Measurements from ENCODE around the gene CGB8.
"Not testable (repeated sequence)": the region's sequence is repeated elsewhere in the genome, so short reads cannot be mapped to it uniquely, and the experiment has no call there.

Gene CGB8

DNA sequence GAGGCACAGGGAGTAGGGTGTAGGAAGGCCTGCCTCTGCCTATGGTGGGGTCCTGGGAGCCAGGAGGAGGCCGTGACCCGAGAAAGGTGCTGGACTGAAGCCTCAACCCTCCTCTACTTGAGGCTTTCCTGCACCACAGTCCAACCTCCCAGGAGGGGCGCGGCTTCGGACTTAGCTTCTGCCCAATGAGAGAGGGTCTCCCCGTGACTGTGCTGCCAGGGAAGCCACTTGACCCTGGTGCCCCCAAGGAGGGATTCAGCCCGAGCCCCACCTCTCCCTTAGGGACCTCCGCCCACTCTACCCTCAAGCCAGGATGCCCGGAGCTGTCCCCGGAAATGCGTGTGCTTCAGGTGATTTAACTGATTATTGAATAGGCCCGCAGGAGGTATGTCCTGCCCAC lies at the start of gene CGB8:
TSS of gene CGB8 (minus strand) at position 101 of the 400 bp plus-strand sequence. CDS start 372 bp downstream, outside the sequence.
- not testable (repeated sequence) for ATAC-seq

GRCh38 chr19:49097453-49098288 lies 48.8 kb upstream of the CGB8 start:
- Mint-ChIP-seq H3K27me3 (no peaks in the 10 kb centered on the region), H3K9me3 (no peaks in the 10 kb centered on the region), H3K4me3 (no peak overlapping the region), H3K4me1 (peaks cover 8% of the 10 kb centered on the region), H3K27ac (peak overlapping the region in 1 of 2 donors; percentile 48)
- ATAC-seq: peak; percentile 91
- DNase-seq: peak; percentile 77 to 79

More for the DNA sequence above, at the start of gene CGB8:
- H3K27me3 Mint-ChIP-seq, H3K27ac Mint-ChIP-seq, DNase-seq, H3K4me1 Mint-ChIP-seq, H3K9me3 Mint-ChIP-seq, H3K4me3 Mint-ChIP-seq: not testable (repeated sequence)

DNA sequence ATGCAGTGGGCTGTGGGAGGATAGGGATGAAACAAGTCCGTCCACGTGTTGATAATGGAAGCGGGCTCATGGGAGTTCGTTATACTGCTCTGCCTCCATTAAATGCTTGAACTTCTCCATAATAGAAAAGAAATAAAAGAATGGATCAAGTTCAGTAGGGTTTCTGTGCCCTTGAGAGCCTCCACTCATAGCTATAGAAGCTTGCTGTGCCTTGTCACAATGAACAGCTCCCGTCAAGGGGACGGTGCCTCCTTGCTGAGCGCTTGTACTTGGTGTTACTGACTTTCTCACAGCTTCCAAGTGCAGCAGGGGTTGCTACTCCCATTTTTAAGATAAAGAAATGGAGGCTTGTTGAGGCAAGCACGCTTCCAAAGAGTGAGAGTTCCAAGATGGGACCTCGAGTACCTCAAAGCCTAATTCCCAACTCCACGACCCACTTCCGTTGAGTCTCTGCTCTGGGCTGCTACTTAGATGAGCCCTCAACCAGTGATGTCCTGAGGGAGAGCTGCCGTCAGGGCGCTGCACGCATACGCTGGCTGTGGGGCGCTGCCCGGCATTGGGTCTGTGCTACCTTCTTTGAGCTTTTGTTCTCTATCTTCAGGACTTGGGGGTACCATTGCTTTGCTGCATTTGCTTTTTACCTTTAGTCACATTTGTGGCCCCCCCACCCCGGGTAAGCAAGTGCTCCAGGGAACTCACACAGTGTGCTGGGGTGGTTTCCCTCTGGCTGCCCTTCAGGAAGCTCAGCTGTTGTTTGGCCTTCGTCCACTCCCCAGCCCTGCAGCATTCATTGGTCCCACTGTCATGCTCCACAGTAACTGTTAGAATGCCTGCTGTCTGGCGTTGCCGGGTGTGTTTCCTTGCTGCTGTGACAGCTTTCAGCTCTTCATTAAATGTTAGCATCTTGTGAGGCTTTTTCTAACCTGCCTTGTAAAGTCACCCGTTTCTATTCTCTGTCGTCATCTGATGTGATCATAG lies 45.9 kb upstream of the CGB8 start:
- H3K4me3 Mint-ChIP-seq: no peak overlapping the region
- H3K4me1 Mint-ChIP-seq: peaks cover 30% of the 10 kb centered on the region
- H3K9me3 Mint-ChIP-seq: no peaks in the 10 kb centered on the region
- peak overlapping the region in 1 of 2 donors; percentile 76 for H3K27ac Mint-ChIP-seq
- no peak for DNase-seq
- ATAC-seq: no peak
- H3K27me3 Mint-ChIP-seq: no peaks in the 10 kb centered on the region

DNA sequence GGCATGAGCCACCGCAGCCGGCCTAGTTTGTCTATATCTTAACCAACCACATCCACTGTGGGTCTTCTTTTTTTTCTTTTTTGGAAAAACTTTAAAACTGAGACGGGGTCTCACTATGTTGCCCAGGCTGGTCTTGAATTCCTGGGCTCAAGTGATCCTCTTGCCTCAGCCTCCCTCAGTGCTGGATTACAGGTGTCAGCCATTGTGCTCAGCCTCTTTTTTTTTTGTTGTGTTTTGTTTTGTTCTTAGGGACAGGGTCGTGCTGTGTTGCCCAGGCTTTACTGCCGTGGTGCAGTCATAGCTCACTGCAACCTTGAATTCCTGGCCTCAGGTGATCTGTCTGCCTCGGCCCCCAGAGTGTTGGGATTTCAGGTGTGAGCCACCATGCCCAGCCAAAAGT lies 43.8 kb upstream of the CGB8 start:
- no peak for DNase-seq
- no peak overlapping the region for H3K4me3 Mint-ChIP-seq
- H3K27ac Mint-ChIP-seq: peak overlapping the region in 1 of 2 donors; percentile 54
- no peak for ATAC-seq
- H3K9me3 Mint-ChIP-seq: no peaks in the 10 kb centered on the region
- peaks cover 42% of the 10 kb centered on the region for H3K4me1 Mint-ChIP-seq
- no peaks in the 10 kb centered on the region for H3K27me3 Mint-ChIP-seq

GRCh38 chr19:49091391-49092038 lies 42.6 kb upstream of the CGB8 start:
- Mint-ChIP-seq H3K27ac (peak overlapping the region; percentile 38 to 78), H3K9me3 (no peaks in the 10 kb centered on the region), H3K27me3 (no peaks in the 10 kb centered on the region), H3K4me3 (no peak overlapping the region), H3K4me1 (peaks cover 53% of the 10 kb centered on the region)
- ATAC-seq (peak; percentile 52), DNase-seq (no peak)

GRCh38 chr19:49086296-49086695 lies 37.4 kb upstream of the CGB8 start:
- peak overlapping the region; percentile 97 to 100 for H3K27ac Mint-ChIP-seq
- ATAC-seq (no peak), DNase-seq (no peak)
- peaks cover 54% of the 10 kb centered on the region for H3K4me1 Mint-ChIP-seq
- H3K4me3 Mint-ChIP-seq: peak overlapping the region; percentile 98 to 99
- no peaks in the 10 kb centered on the region for H3K27me3 Mint-ChIP-seq
- H3K9me3 Mint-ChIP-seq: no peaks in the 10 kb centered on the region

- no peak for ATAC-seq
- Mint-ChIP-seq H3K4me1 (peaks cover 49% of the 10 kb centered on the region), H3K27ac (peak overlapping the region; percentile 97 to 100), H3K27me3 (no peaks in the 10 kb centered on the region), H3K4me3 (peak overlapping the region; percentile 98 to 99), H3K9me3 (no peaks in the 10 kb centered on the region)
- no peak for DNase-seq
Observed at GRCh38 chr19:49085868-49086232, 36.9 kb upstream of the CGB8 start.

DNA sequence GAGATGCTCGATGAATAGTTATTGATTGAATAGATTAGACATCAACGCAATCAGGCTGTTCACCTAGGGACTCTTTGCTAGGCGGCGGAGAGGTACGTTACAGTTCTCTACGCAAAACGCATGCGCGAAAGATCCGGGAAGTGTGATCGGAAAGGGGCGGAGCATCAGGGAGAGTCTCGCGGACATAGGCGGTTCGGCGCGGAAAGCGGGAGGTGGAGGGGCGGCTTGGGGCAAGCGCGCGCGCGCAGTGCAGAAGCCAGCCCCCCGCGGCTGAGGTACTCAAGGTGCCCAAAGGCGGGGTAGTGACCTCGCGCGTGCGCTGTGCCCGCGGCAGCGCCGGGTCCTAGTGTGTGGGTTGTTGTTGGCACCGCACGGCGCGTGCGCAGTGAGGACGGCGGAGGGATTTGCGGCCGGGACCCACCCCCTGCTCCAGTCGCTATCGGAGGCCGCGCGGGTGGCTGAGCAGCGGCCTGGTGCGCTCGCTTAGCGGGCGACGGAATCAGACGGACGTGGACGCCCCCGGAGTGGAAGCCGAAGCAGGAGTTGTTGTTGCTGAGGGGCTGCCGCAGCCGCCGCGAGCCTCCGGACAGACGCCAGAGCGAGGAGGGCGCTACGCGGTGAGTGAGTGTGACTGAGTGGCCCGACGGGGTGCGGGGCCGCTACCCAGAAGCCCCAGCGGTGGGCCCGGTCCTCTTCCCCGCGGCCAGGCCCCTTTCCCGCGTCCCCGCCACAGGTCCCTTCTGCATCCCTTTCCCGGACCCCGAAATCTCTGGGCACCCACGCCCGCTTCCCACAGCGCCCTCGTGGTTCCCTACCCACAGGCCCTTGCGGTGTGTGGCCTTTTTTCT lies 36.3 kb upstream of the CGB8 start, which contains the start of gene SNRNP70:
TSS of gene SNRNP70 (plus strand) at position 432 of the 848 bp plus-strand sequence. CDS start 964 bp downstream, outside the sequence.
- Mint-ChIP-seq H3K9me3 (no peaks in the 10 kb centered on the region), H3K4me1 (peaks cover 43% of the 10 kb centered on the region), H3K27ac (peak within 1 kb of the TSS; percentile 97 to 100), H3K27me3 (no peaks in the 10 kb centered on the region), H3K4me3 (peak within 1 kb of the TSS; percentile 98 to 99)
- ATAC-seq (peak; percentile 97), DNase-seq (peak; percentile 100)

DNA sequence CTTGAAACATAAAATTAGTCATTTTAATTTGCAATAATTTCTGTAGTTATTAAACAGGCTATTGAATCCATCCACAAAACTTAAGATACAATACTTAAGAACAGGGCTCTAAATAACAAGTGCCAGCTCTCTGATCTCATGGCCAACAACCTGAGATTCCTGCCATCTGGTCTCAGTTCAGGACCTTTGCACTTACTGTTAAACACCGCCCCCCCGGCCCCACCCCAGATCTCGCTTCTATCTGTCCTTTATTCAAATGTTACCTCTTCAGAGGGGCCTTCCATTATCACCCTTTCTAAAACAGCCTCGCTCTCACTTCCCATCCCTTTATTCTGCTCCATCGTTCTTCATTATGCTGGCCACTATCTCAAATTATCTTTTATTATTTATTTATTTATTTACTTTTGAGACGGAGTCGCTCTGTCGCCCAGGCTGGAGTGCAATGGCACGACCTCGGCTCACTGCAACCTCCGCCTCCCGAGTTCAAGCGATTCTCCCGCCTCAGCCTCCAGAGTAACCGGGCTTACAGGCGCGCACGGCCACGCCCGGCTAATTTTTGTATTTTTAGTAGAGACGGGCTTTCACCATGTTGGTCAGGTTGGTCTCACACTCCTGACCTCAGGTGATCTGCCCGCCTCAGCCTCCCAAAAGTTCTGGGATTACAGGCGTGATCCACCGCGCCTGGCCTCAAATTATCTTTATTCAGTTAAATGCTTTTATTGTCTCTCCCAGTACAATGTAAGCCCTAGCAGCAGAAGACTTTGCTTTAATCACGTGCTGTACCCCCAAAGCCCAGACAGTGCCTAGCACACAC lies 35.5 kb upstream of the CGB8 start:
- no peaks in the 10 kb centered on the region for H3K27me3 Mint-ChIP-seq
- H3K4me1 Mint-ChIP-seq: peaks cover 39% of the 10 kb centered on the region
- DNase-seq: no peak

GRCh38 chr19:49081273-49081672 lies 32.4 kb upstream of the CGB8 start:
- H3K9me3 Mint-ChIP-seq: no peaks in the 10 kb centered on the region
- DNase-seq (no peak), ATAC-seq (no peak)
- no peak overlapping the region for H3K27ac Mint-ChIP-seq
- H3K27me3 Mint-ChIP-seq: peaks cover 2% of the 10 kb centered on the region
- peaks cover 13% of the 10 kb centered on the region for H3K4me1 Mint-ChIP-seq
- H3K4me3 Mint-ChIP-seq: no peak overlapping the region

More for the DNA sequence above, 35.5 kb upstream of the CGB8 start:
- H3K4me3 Mint-ChIP-seq: peak overlapping the region; percentile 98 to 99
- no peak for ATAC-seq
- no peaks in the 10 kb centered on the region for H3K9me3 Mint-ChIP-seq
- H3K27ac Mint-ChIP-seq: peak overlapping the region; percentile 97 to 100

DNA sequence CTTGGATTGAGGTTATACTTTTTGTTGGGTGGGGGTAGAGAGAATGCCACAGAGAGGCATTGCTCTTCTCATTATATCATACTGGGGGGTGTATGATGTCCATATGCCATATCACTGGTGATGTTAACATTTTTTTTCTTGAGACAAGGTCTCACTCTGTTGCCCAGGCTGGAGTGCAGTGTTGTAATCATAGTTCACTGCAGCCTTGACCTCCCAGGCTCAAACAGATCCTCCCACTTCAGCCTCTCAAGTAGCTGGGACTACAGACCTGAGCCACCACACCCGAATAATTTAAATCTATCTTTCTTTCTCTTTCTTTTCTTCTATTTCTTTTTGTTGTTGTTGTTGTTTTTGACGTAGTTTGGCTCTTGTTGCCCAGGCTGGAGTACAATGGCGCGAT lies 31.5 kb upstream of the CGB8 start:
- Mint-ChIP-seq H3K4me1 (peaks cover 9% of the 10 kb centered on the region), H3K27me3 (peaks cover 11% of the 10 kb centered on the region), H3K4me3 (no peak overlapping the region), H3K27ac (peak overlapping the region in 1 of 2 donors; percentile 50), H3K9me3 (no peaks in the 10 kb centered on the region)
- no peak for DNase-seq
- ATAC-seq: no peak

- not testable (repeated sequence) for H3K27ac Mint-ChIP-seq, H3K4me3 Mint-ChIP-seq, H3K9me3 Mint-ChIP-seq, ATAC-seq
- Mint-ChIP-seq H3K27me3 (peaks cover 63% of the 10 kb centered on the region), H3K4me1 (peaks cover 12% of the 10 kb centered on the region)
- DNase-seq: peak in 1 of 2 donors; percentile 37
Observed at GRCh38 chr19:49074869-49075268, 26.0 kb upstream of the CGB8 start.

GRCh38 chr19:49073514-49074378 lies 24.8 kb upstream of the CGB8 start:
- H3K27ac Mint-ChIP-seq: no peak overlapping the region
- H3K9me3 Mint-ChIP-seq: peaks cover 5 to 16% of the 10 kb centered on the region in 2 donors
- H3K4me1 Mint-ChIP-seq: peaks cover 12% of the 10 kb centered on the region
- peak overlapping the region; percentile 9 to 78 for H3K4me3 Mint-ChIP-seq
- peaks cover 74% of the 10 kb centered on the region for H3K27me3 Mint-ChIP-seq
- no peak for DNase-seq
- no peak for ATAC-seq

Data from stimulated activated naive CD8-positive, alpha-beta T cell treated with anti-CD3 and anti-CD28 coated beads, Interleukin-15, amount 100 ng/mL, for 72 hours (primary cell).